ENCODE data around the gene IQCF6.
"Not testable (repeated sequence)": the region's sequence is repeated elsewhere in the genome, so short reads cannot be mapped to it uniquely, and the experiment has no call there.

The IQCF6 gene

GRCh38 chr3:51773529-51774056 is 5.4 kb downstream of the IQCF6 start:
- DNase-seq (ENCODE audit: low spot score), result no peak
- no peak for FAIRE-seq

- FAIRE-seq (no peak), DNase-seq (ENCODE audit: low spot score) (no peak)
These were observed 19.8 kb downstream of the IQCF6 start for GRCh38 chr3:51759203-51759602.

GRCh38 chr3:51753763-51754750 is 25.0 kb downstream of the IQCF6 start:
- not testable (repeated sequence) for FAIRE-seq; DNase-seq (ENCODE audit: low spot score)

GRCh38 chr3:51751287-51751686 is 27.8 kb downstream of the IQCF6 start:
- no peak for DNase-seq (ENCODE audit: low spot score)

GRCh38 chr3:51750878-51751277 is 28.2 kb downstream of the IQCF6 start:
- FAIRE-seq, result no peak
- no peak for DNase-seq (ENCODE audit: low spot score)

More at GRCh38 chr3:51751287-51751686, 27.8 kb downstream of the IQCF6 start:
- no peak for FAIRE-seq

- DNase-seq (ENCODE audit: low spot score) (no peak), FAIRE-seq (no peak)
These were observed 30.7 kb downstream of the IQCF6 start for GRCh38 chr3:51748327-51748726.

GRCh38 chr3:51747840-51748239 is 31.2 kb downstream of the IQCF6 start:
- FAIRE-seq, result no peak

GRCh38 chr3:51742978-51743377 is 36.1 kb downstream of the IQCF6 start:
- not testable (repeated sequence) for DNase-seq (ENCODE audit: low spot score); FAIRE-seq

More at GRCh38 chr3:51747840-51748239, 31.2 kb downstream of the IQCF6 start:
- no peak for DNase-seq (ENCODE audit: low spot score)

- not testable (repeated sequence) for FAIRE-seq; DNase-seq (ENCODE audit: low spot score)
These were observed 36.7 kb downstream of the IQCF6 start for GRCh38 chr3:51742320-51742719.

- no peak for FAIRE-seq
These were observed 39.9 kb downstream of the IQCF6 start for GRCh38 chr3:51739110-51739509.

GRCh38 chr3:51735950-51736349 is 43.1 kb downstream of the IQCF6 start:
- DNase-seq (ENCODE audit: low spot score), result no peak
- FAIRE-seq, result no peak

More at GRCh38 chr3:51739110-51739509, 39.9 kb downstream of the IQCF6 start:
- DNase-seq (ENCODE audit: low spot score), result no peak

- no peak for DNase-seq (ENCODE audit: low spot score)
- no peak for FAIRE-seq
These were observed 44.0 kb downstream of the IQCF6 start for GRCh38 chr3:51735039-51735438.

- DNase-seq (ENCODE audit: low spot score), result no peak
- no peak for FAIRE-seq
These were observed 44.5 kb downstream of the IQCF6 start for GRCh38 chr3:51734572-51734907.

- DNase-seq (ENCODE audit: low spot score), result no peak
These were observed 45.0 kb downstream of the IQCF6 start for GRCh38 chr3:51733859-51734571.

GRCh38 chr3:51729042-51729633 is 49.9 kb downstream of the IQCF6 start:
- FAIRE-seq, result no peak

More at GRCh38 chr3:51733859-51734571, 45.0 kb downstream of the IQCF6 start:
- no peak for FAIRE-seq

More at GRCh38 chr3:51729042-51729633, 49.9 kb downstream of the IQCF6 start:
- DNase-seq (ENCODE audit: low spot score), result no peak

Data from RCC 7860 (cell line).